ENCODE measurements around the gene MAN2B1.

DNA sequence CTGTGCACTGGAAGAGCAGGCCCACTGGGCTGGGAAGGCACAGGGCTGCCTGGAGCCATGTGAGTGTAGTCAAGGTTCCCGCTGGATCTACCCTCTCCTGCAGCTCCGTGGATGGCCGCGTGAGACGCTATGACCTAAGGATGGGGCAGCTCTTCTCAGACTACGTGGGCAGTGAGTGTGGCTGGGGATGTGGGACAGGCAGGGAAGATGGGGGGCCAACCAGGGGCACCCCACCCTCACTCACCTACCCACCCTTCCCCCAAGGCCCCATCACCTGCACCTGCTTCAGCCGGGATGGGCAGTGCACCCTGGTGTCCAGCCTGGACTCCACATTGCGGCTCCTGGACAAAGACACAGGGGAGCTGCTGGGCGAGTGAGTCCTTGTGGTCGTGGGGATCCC, 6.2 kb upstream of the MAN2B1 start:
- TF ChIP-seq GATA3 (IDR thresholded peaks at IDR 0.05; ENCODE audit: low read depth, low read length) = no peak
- TF ChIP-seq GATA2 (IDR thresholded peaks at IDR 0.05; ENCODE audit: low read depth, low read length) = no peak
